Skin of body (tissue), 2 donors: ENCODE results near the gene CEP250. TPM values are rescaled to one million over a fixed set of nuclear protein-coding genes. Genes with fewer than 3 reads are reported as not detected.
"Not testable (repeated sequence)": the region's sequence is repeated elsewhere in the genome, so short reads cannot be mapped to it uniquely, and the experiment has no call there.

Experiments used
- DNase-seq: peaks from one replicate; lab custom pipeline; 2025; lab: John Stamatoyannopoulos, UW
- total RNA-seq: library from RNA; depleted of rRNA; stranded (reverse); fragments of >200 nt; gene quantifications from one replicate; pipeline ENCODE4 v1.2.3, GENCODE V29; 2014

The CEP250 gene
- total RNA-seq, 1 donor from 2014 or later = 23.1 TPM

GRCh38 chr20:35491823-35492222, 36.4 kb downstream of the CEP250 start:
- no peak for DNase-seq

- no peak for DNase-seq
These were observed 37.0 kb downstream of the CEP250 start for GRCh38 chr20:35492352-35492751.

GRCh38 chr20:35496481-35496880, 41.1 kb downstream of the CEP250 start:
- DNase-seq = no peak

GRCh38 chr20:35497320-35497719, 41.9 kb downstream of the CEP250 start:
- no peak for DNase-seq

GRCh38 chr20:35497780-35498189, 42.4 kb downstream of the CEP250 start:
- DNase-seq = peak; percentile 29

- DNase-seq = no peak
These were observed 43.9 kb downstream of the CEP250 start for GRCh38 chr20:35499271-35499670.

GRCh38 chr20:35502352-35502751, 47.0 kb downstream of the CEP250 start:
- DNase-seq = no peak

GRCh38 chr20:35503281-35503680, 47.9 kb downstream of the CEP250 start:
- no peak for DNase-seq

GRCh38 chr20:35503841-35504561, 48.6 kb downstream of the CEP250 start:
- no peak for DNase-seq

GRCh38 chr20:35504751-35505150, 49.4 kb downstream of the CEP250 start:
- no peak for DNase-seq

- no peak for DNase-seq
These were observed 50.8 kb downstream of the CEP250 start for GRCh38 chr20:35506179-35506578.

GRCh38 chr20:35506872-35507638, 51.7 kb downstream of the CEP250 start:
- no peak for DNase-seq

- DNase-seq = no peak
These were observed 53.3 kb downstream of the CEP250 start for GRCh38 chr20:35508493-35509218.

GRCh38 chr20:35510951-35511735, 55.7 kb downstream of the CEP250 start:
- DNase-seq = no peak

- no peak for DNase-seq
These were observed 56.5 kb downstream of the CEP250 start for GRCh38 chr20:35511814-35512420.

GRCh38 chr20:35514371-35514932, 59.1 kb downstream of the CEP250 start:
- DNase-seq = no peak

GRCh38 chr20:35515341-35515740, 59.9 kb downstream of the CEP250 start:
- no peak for DNase-seq

- DNase-seq = no peak
These were observed 60.7 kb downstream of the CEP250 start for GRCh38 chr20:35515949-35516645.

GRCh38 chr20:35517125-35517524, 61.7 kb downstream of the CEP250 start:
- no peak for DNase-seq

GRCh38 chr20:35517767-35518166, 62.4 kb downstream of the CEP250 start:
- DNase-seq = not testable (repeated sequence)
